ENCODE data around the gene TRIM65. TPM values are rescaled to one million over a fixed set of nuclear protein-coding genes. Genes with fewer than 3 reads are reported as not detected.

The TRIM65 gene
- total and polyA plus RNA-seq, 10 of the 15 experiments (the other 5 are each of a cell fraction or from before 2014, with no cell fraction given): 1.4 to 26.0 (median 10.8) TPM

DNA sequence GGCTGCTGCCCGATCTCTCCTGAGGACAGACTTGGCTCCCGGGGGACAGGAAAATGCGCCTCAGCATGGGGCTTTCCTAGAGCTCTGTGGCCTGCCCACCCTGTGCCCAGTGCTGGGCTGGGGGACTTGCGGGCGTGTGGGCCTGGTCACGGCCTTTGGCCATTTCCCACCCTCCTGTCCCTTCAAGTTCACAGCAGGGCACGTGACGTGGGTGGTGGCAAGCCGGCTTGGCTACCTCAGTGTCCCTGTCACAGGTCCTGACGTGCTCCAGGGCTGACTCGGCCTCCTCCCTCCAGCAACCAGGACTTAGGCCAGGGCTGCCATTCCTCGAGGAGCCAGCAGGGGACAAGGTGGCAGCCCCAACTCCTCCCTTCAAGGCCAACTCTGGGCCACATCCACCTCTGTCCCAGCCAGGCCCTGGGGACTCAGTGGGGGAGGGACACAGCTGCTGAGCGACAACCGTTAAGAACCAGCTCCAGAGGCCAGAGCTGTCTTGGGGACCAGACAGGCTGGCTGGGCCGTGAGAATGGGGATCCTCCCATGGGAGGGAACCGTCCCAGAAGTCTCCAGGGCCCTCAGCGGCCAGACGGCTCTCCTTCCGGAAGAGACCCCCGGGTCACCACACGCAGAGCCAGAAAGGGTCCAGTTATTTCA, 51.6 kb downstream of the TRIM65 start (continued):
- TF ChIP-seq RAD21 (IDR thresholded peaks at IDR 0.05; ENCODE audit: insufficient read depth, low read depth, low read length): peak; percentile 50
- TF ChIP-seq, protein P1, sequence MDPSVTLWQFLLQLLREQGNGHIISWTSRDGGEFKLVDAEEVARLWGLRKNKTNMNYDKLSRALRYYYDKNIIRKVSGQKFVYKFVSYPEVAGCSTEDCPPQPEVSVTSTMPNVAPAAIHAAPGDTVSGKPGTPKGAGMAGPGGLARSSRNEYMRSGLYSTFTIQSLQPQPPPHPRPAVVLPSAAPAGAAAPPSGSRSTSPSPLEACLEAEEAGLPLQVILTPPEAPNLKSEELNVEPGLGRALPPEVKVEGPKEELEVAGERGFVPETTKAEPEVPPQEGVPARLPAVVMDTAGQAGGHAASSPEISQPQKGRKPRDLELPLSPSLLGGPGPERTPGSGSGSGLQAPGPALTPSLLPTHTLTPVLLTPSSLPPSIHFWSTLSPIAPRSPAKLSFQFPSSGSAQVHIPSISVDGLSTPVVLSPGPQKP (IDR thresholded peaks at IDR 0.05; ENCODE audit: low read depth, low read length): no peak
- TF ChIP-seq, protein P2, sequence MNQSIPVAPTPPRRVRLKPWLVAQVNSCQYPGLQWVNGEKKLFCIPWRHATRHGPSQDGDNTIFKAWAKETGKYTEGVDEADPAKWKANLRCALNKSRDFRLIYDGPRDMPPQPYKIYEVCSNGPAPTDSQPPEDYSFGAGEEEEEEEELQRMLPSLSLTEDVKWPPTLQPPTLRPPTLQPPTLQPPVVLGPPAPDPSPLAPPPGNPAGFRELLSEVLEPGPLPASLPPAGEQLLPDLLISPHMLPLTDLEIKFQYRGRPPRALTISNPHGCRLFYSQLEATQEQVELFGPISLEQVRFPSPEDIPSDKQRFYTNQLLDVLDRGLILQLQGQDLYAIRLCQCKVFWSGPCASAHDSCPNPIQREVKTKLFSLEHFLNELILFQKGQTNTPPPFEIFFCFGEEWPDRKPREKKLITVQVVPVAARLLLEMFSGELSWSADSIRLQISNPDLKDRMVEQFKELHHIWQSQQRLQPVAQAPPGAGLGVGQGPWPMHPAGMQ (IDR thresholded peaks at IDR 0.05; ENCODE audit: borderline replicate concordance): no peak
- peak; percentile 62 for TF ChIP-seq LARP7 (IDR thresholded peaks at IDR 0.05)
- no peak for TF ChIP-seq NFIC (IDR thresholded peaks at IDR 0.05; ENCODE audit: low read depth, low read length)
- TF ChIP-seq, protein P3, sequence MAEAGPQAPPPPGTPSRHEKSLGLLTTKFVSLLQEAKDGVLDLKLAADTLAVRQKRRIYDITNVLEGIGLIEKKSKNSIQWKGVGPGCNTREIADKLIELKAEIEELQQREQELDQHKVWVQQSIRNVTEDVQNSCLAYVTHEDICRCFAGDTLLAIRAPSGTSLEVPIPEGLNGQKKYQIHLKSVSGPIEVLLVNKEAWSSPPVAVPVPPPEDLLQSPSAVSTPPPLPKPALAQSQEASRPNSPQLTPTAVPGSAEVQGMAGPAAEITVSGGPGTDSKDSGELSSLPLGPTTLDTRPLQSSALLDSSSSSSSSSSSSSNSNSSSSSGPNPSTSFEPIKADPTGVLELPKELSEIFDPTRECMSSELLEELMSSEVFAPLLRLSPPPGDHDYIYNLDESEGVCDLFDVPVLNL (IDR thresholded peaks at IDR 0.05; ENCODE audit: low read depth, low read length): 0 out of 2 replicates have a peak, but pooled peaks have one; percentile 19
- TF ChIP-seq YY1 (IDR thresholded peaks at IDR 0.05; ENCODE audit: low read depth, low read length): peak; percentile 68; the same call in 1 of the 2 replicates
- 0 out of 2 replicates have a peak, but pooled peaks have one; percentile 20 for TF ChIP-seq TAF1 (IDR thresholded peaks at IDR 0.05; ENCODE audit: borderline replicate concordance, low read depth, low read length)
- peak; percentile 93 for TF ChIP-seq NBN (IDR thresholded peaks at IDR 0.05)
- peak; percentile 59; the same call in 1 of the 2 replicates for TF ChIP-seq POLR2A (IDR thresholded peaks at IDR 0.05; ENCODE audit: low read depth, low read length)
- TF ChIP-seq RCOR1 (conservative IDR thresholded peaks at IDR 0.05; ENCODE audit: low read depth, low read length): 0 out of 2 replicates have a peak, but pooled peaks have one; percentile 78
- no peak; the same call in 1 of the 2 replicates for TF ChIP-seq MXI1 (IDR thresholded peaks at IDR 0.05; ENCODE audit: low read depth, low read length)
- TF ChIP-seq, protein P4, sequence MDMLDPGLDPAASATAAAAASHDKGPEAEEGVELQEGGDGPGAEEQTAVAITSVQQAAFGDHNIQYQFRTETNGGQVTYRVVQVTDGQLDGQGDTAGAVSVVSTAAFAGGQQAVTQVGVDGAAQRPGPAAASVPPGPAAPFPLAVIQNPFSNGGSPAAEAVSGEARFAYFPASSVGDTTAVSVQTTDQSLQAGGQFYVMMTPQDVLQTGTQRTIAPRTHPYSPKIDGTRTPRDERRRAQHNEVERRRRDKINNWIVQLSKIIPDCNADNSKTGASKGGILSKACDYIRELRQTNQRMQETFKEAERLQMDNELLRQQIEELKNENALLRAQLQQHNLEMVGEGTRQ (IDR thresholded peaks at IDR 0.05; ENCODE audit: borderline replicate concordance, low read depth, low read length): peak; percentile 38
- no peak for TF ChIP-seq POU2F2 (IDR thresholded peaks at IDR 0.05; ENCODE audit: borderline replicate concordance, low read depth, low read length)
- TF ChIP-seq SMAD5 (IDR thresholded peaks at IDR 0.05; ENCODE audit: low read depth): no peak
- no peak for TF ChIP-seq ZNF622 (IDR thresholded peaks at IDR 0.05)
- peak; percentile 82 to 95 for TF ChIP-seq BHLHE40 (IDR thresholded peaks at IDR 0.05; ENCODE audit: borderline replicate concordance in 1 of 2, low read depth in 2 of 2, low read length in 1 of 2)
- TF ChIP-seq TCF12 (IDR thresholded peaks at IDR 0.05; ENCODE audit: low read depth, low read length): peak; percentile 76; the same call in 1 of the 2 replicates
- TF ChIP-seq, protein P5, sequence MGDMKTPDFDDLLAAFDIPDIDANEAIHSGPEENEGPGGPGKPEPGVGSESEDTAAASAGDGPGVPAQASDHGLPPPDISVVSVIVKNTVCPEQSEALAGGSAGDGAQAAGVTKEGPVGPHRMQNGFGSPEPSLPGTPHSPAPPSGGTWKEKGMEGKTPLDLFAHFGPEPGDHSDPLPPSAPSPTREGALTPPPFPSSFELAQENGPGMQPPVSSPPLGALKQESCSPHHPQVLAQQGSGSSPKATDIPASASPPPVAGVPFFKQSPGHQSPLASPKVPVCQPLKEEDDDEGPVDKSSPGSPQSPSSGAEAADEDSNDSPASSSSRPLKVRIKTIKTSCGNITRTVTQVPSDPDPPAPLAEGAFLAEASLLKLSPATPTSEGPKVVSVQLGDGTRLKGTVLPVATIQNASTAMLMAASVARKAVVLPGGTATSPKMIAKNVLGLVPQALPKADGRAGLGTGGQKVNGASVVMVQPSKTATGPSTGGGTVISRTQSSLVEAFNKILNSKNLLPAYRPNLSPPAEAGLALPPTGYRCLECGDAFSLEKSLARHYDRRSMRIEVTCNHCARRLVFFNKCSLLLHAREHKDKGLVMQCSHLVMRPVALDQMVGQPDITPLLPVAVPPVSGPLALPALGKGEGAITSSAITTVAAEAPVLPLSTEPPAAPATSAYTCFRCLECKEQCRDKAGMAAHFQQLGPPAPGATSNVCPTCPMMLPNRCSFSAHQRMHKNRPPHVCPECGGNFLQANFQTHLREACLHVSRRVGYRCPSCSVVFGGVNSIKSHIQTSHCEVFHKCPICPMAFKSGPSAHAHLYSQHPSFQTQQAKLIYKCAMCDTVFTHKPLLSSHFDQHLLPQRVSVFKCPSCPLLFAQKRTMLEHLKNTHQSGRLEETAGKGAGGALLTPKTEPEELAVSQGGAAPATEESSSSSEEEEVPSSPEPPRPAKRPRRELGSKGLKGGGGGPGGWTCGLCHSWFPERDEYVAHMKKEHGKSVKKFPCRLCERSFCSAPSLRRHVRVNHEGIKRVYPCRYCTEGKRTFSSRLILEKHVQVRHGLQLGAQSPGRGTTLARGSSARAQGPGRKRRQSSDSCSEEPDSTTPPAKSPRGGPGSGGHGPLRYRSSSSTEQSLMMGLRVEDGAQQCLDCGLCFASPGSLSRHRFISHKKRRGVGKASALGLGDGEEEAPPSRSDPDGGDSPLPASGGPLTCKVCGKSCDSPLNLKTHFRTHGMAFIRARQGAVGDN (IDR thresholded peaks at IDR 0.05): peak; percentile 89
- peak; percentile 87; the same call in 1 of the 2 replicates for TF ChIP-seq RB1 (IDR thresholded peaks at IDR 0.05; ENCODE audit: borderline replicate concordance)
- TF ChIP-seq CREB1 (IDR thresholded peaks at IDR 0.05; ENCODE audit: low read depth): peak; percentile 17; the same call in 1 of the 2 replicates

Data from GM12878 (cell line).